ENCODE results near the gene UPF3B.
A peak's percentile ranks its signal among the peaks of the same experiment; 100 is the strongest.
"Not testable (repeated sequence)": the region's sequence is repeated elsewhere in the genome, so short reads cannot be mapped to it uniquely, and the experiment has no call there.

The UPF3B gene

GRCh38 chrX:119852382-119853353 is at the start of gene UPF3B:
TSS of gene UPF3B (minus strand) at chrX:119852963. CDS start at chrX:119852928, 35 bp downstream.
- DNase-seq, result peak; percentile 100

- no peak for DNase-seq
Observed at GRCh38 chrX:119900976-119901375, 48.2 kb upstream of the UPF3B start.

- DNase-seq, result peak; percentile 21
Observed at GRCh38 chrX:119899125-119899524, 46.4 kb upstream of the UPF3B start.

- no peak for DNase-seq
Observed at GRCh38 chrX:119895843-119896326, 43.1 kb upstream of the UPF3B start, which contains the start of gene AKAP14. TSS of gene AKAP14 (plus strand) at chrX:119895893. CDS start at chrX:119903224, 7,331 bp downstream.

- not testable (repeated sequence) for DNase-seq
Observed at GRCh38 chrX:119891961-119892692, 39.4 kb upstream of the UPF3B start.

- DNase-seq, result not testable (repeated sequence)
Observed at GRCh38 chrX:119890626-119891025, 37.9 kb upstream of the UPF3B start.

- peak; percentile 49 for DNase-seq
Observed at GRCh38 chrX:119887721-119888425, 35.1 kb upstream of the UPF3B start.

- DNase-seq, result peak; percentile 53
Observed at GRCh38 chrX:119885554-119886428, 33.0 kb upstream of the UPF3B start.

- DNase-seq, result no peak
Observed at GRCh38 chrX:119880552-119881437, 28.0 kb upstream of the UPF3B start.

- DNase-seq, result no peak
Observed at GRCh38 chrX:119880076-119880475, 27.3 kb upstream of the UPF3B start.

- no peak for DNase-seq
Observed at GRCh38 chrX:119878740-119879139, 26.0 kb upstream of the UPF3B start.

GRCh38 chrX:119871599-119872395 is 19.0 kb upstream of the UPF3B start, which contains the start of the genes NDUFA1 and RNF113A:
TSS of gene NDUFA1 (plus strand) at chrX:119871832. CDS start at chrX:119871912, 80 bp downstream.
TSS of gene RNF113A (minus strand) at chrX:119871733. CDS start at chrX:119871613, 120 bp downstream.
- DNase-seq, result peak; percentile 92

- no peak for DNase-seq
Observed at GRCh38 chrX:119871245-119871598, 18.5 kb upstream of the UPF3B start.

GRCh38 chrX:119870626-119871131 is 17.9 kb upstream of the UPF3B start:
- DNase-seq, result no peak

GRCh38 chrX:119853444-119853843 is 681 bp upstream of the UPF3B start:
- DNase-seq, result no peak

- no peak for DNase-seq
Observed at GRCh38 chrX:119833905-119834304, 18.9 kb downstream of the UPF3B start.

GRCh38 chrX:119828446-119828845 is 24.3 kb downstream of the UPF3B start:
- DNase-seq, result no peak

- no peak for DNase-seq
Observed at GRCh38 chrX:119826399-119826959, 26.3 kb downstream of the UPF3B start.

GRCh38 chrX:119824221-119824620 is 28.5 kb downstream of the UPF3B start:
- not testable (repeated sequence) for DNase-seq
